Transverse colon (tissue), 4 donors: ENCODE measurements around the gene HOXB1. TPM values are rescaled to one million over a fixed set of nuclear protein-coding genes. Genes with fewer than 3 reads are reported as not detected.

ENCODE experiments used
- DNase-seq: peaks from one replicate; pipeline ENCODE4 v3.0.0-alpha.2; 2019
- H3K27ac ChIP-seq, 4 donors: fragments of 200-600 bp; sonication (generic); 2 replicates each; pipeline ENCODE4 v1.5.1; 2016 to 2018; ENCODE audit warnings: inconsistent platforms in 4 of 4
- H3K27me3 ChIP-seq: fragments of 200-600 bp; sonication (generic); 2 replicates; pipeline ENCODE4 v1.5.1; 2017; ENCODE audit warnings: inconsistent platforms
- H3K36me3 ChIP-seq, 4 donors: fragments of 200-600 bp; sonication (generic); 2 replicates each; pipeline ENCODE4 v1.5.1; 2017 to 2019; ENCODE audit warnings: inconsistent platforms in 4 of 4
- H3K4me1 ChIP-seq, 4 donors: fragments of 200-600 bp; sonication (generic); 2 replicates each; pipeline ENCODE4 v1.5.1; 2017 to 2020; ENCODE audit warnings: inconsistent platforms in 4 of 4
- H3K4me3 ChIP-seq, 4 donors: fragments of 200-600 bp; sonication (generic); 1 replicate in 1 of 4; 2 replicates in 3 of 4; pipeline versions ENCODE4 v1.5.1 to v1.6.1; 2017 to 2019; ENCODE audit warnings: inconsistent platforms in 4 of 4
- H3K9me3 ChIP-seq, 2 donors: fragments of 200-600 bp; sonication (generic); 2 replicates each; pipeline ENCODE4 v1.5.1; 2017 to 2019; ENCODE audit warnings: inconsistent platforms in 2 of 2
- CTCF ChIP-seq, 5 experiments: fragments of 200-600 bp in 3 of 5; fragments of 450-650 bp in 2 of 5; sonication (generic) in 3 of 5; IDR thresholded peaks; 1 replicate in 2 of 5; 2 replicates in 3 of 5; pipeline ENCODE4 v1.5.1; 2016 to 2017; ENCODE audit warnings: antibody characterized with exemption in 5 of 5, inconsistent platforms in 3 of 5, mild to moderate bottlenecking in 2 of 5, moderate library complexity in 1 of 5
- EP300 ChIP-seq: sonication (generic); formaldehyde crosslinking; IDR thresholded peaks from one replicate; pipeline ENCODE4 v1.6.1; 2017; ENCODE audit warnings: antibody characterized with exemption, low read depth
- POLR2A ChIP-seq: fragments of 450-650 bp; IDR thresholded peaks from one replicate; pipeline ENCODE4 v1.6.1; 2016; ENCODE audit warnings: antibody characterized with exemption, mild to moderate bottlenecking, moderate library complexity
- POLR2AphosphoS5 ChIP-seq, 3 donors: sonication (generic); formaldehyde crosslinking; IDR thresholded peaks; one replicate each; pipeline ENCODE4 v1.6.1; 2016; ENCODE audit warnings: antibody characterized with exemption in 3 of 3
- WGBS, 2 donors: methylation state at CpG; one replicate each; pipeline ENCODE4 v1.1.5; 2018; ENCODE audit warnings: low coverage in 1 of 2; 5-methylcytosine and 5-hydroxymethylcytosine counted together
- in situ Hi-C, 4 donors: fragments of 200-750 bp; cut with MboI; loops; one replicate each; pipeline versions ENCODE4 v1.15.0 to v1.15.1; 2017; ENCODE audit warnings: low sequenced_read_pairs in 3 of 4, low pct_ligation_motif_present in 1 of 4, low pct_unique_long_range_greater_than_20kb in 1 of 4
- intact Hi-C: fragments of 100-400 bp; cut with DNase I; formaldehyde crosslinking; loops from one replicate; pipeline ENCODE4 v1.15.1; 2023; ENCODE audit warnings: low total_unique reads
- total RNA-seq, 4 donors: library from RNA; depleted of rRNA; stranded (reverse); fragments of >200 nt; gene quantifications; one replicate each; pipeline ENCODE4 v1.1.0, GENCODE V29; 2016

HOXB1 gene
- total RNA-seq, 4 donors from 2014 or later = not detected

- peak overlapping the region in 2 of 4 donors; percentile 14 to 36 for H3K4me3 ChIP-seq
- no peaks in the 10 kb centered on the region for H3K36me3 ChIP-seq
- H3K27ac ChIP-seq = peak overlapping the region; percentile 89 to 95 (median 92)
- TF ChIP-seq POLR2AphosphoS5 (IDR thresholded peaks at IDR 0.05) = peak in 2 of 3 donors; percentile 19 to 30
- no peak for TF ChIP-seq CTCF (IDR thresholded peaks at IDR 0.05)
- no peak for TF ChIP-seq POLR2A
- no peak for TF ChIP-seq EP300
- in situ Hi-C loops = no loop called here
- no peaks in the 10 kb centered on the region for H3K9me3 ChIP-seq
- peaks cover 35 to 95% (median 71%) of the 10 kb centered on the region in 4 donors for H3K4me1 ChIP-seq
- DNase-seq = no peak
- intact Hi-C loops = no loop called here
- H3K27me3 ChIP-seq = no peaks in the 10 kb centered on the region
- WGBS, 2 donors = 45 to 52% methylated on average over 15 to 33 of the region's 33 CpGs
Measured at GRCh38 chr17:48568499-48569239, 37.9 kb upstream of the HOXB1 start.

- intact Hi-C loops (no loop called here), in situ Hi-C loops (no loop called here)
- TF ChIP-seq POLR2A (no peak), POLR2AphosphoS5 (IDR thresholded peaks at IDR 0.05) (no peak), CTCF (IDR thresholded peaks at IDR 0.05) (no peak), EP300 (no peak)
- peak overlapping the region in 1 of 4 donors; percentile 36 for H3K4me3 ChIP-seq
- peak overlapping the region; percentile 89 to 95 (median 92) for H3K27ac ChIP-seq
- 17 to 44% methylated on average over 1 to 2 of the region's 2 CpGs for WGBS, 2 donors
- no peaks in the 10 kb centered on the region for H3K36me3 ChIP-seq
- H3K9me3 ChIP-seq = no peaks in the 10 kb centered on the region
- no peaks in the 10 kb centered on the region for H3K27me3 ChIP-seq
- no peak for DNase-seq
- H3K4me1 ChIP-seq = peaks cover 33 to 95% (median 71%) of the 10 kb centered on the region in 4 donors
Measured at GRCh38 chr17:48567646-48568354, 37.0 kb upstream of the HOXB1 start.

GRCh38 chr17:48567209-48567608 is 36.4 kb upstream of the HOXB1 start:
- peak overlapping the region; percentile 89 to 95 (median 92) for H3K27ac ChIP-seq
- TF ChIP-seq POLR2A = no peak
- no peak for TF ChIP-seq POLR2AphosphoS5 (IDR thresholded peaks at IDR 0.05)
- no peak for TF ChIP-seq CTCF (IDR thresholded peaks at IDR 0.05)
- no peak for TF ChIP-seq EP300
- no peaks in the 10 kb centered on the region for H3K27me3 ChIP-seq
- WGBS, 2 donors = 18 to 33% methylated on average over 4 to 6 of the region's 6 CpGs
- H3K9me3 ChIP-seq = no peaks in the 10 kb centered on the region
- in situ Hi-C loops (no loop called here), intact Hi-C loops (no loop called here)
- peaks cover 32 to 95% (median 69%) of the 10 kb centered on the region in 4 donors for H3K4me1 ChIP-seq
- peak; percentile 71 for DNase-seq
- H3K36me3 ChIP-seq = no peaks in the 10 kb centered on the region
- H3K4me3 ChIP-seq = no peak overlapping the region

GRCh38 chr17:48566717-48567116 is 35.9 kb upstream of the HOXB1 start:
- intact Hi-C loops (no loop called here), in situ Hi-C loops (no loop called here)
- Histone ChIP-seq H3K27me3 (no peaks in the 10 kb centered on the region), H3K9me3 (no peaks in the 10 kb centered on the region), H3K27ac (peak overlapping the region; percentile 89 to 95 (median 92)), H3K4me1 (peaks cover 33 to 95% (median 69%) of the 10 kb centered on the region in 4 donors), H3K36me3 (no peaks in the 10 kb centered on the region), H3K4me3 (no peak overlapping the region)
- DNase-seq = no peak
- TF ChIP-seq EP300 = no peak
- no peak for TF ChIP-seq CTCF (IDR thresholded peaks at IDR 0.05)
- no peak for TF ChIP-seq POLR2AphosphoS5 (IDR thresholded peaks at IDR 0.05)
- no peak for TF ChIP-seq POLR2A
- 50 to 66% methylated on average over 2 of the region's 2 CpGs for WGBS, 2 donors
